Loucy (cell line): ENCODE data around the gene HIRIP3.
A peak's percentile ranks its signal among the peaks of the same experiment; 100 is the strongest.

Experiments used
- H2AFZ ChIP-seq: fragments of 200-600 bp; sonication (generic); 2 replicates; pipeline ENCODE4 v1.6.0; 2016; ENCODE audit warnings: antibody characterized with exemption, mild to moderate bottlenecking, low read length, moderate library complexity
- H3F3A ChIP-seq: fragments of 200-600 bp; 2 replicates; pipeline ENCODE4 v1.6.0; 2016; ENCODE audit warnings: antibody characterized with exemption, low read depth, mild to moderate bottlenecking
- H3K27me3 ChIP-seq: fragments of 200-600 bp; sonication (generic); 2 replicates; pipeline ENCODE4 v1.6.1; 2014; ENCODE audit warnings: low read length, mild to moderate bottlenecking; ENCODE audit not compliant: insufficient read depth, poor library complexity, severe bottlenecking
- H3K36me3 ChIP-seq: fragments of 200-600 bp; sonication (generic); 2 replicates; pipeline ENCODE4 v1.6.1; 2016; ENCODE audit warnings: low read length; ENCODE audit not compliant: insufficient read depth
- H3K4me1 ChIP-seq: fragments of 200-600 bp; sonication (generic); 2 replicates; pipeline ENCODE4 v1.5.1; 2014; ENCODE audit warnings: low read length, mild to moderate bottlenecking; ENCODE audit not compliant: insufficient read depth, poor library complexity, severe bottlenecking
- H3K4me2 ChIP-seq: fragments of 200-600 bp; sonication (generic); 2 replicates; pipeline ENCODE4 v1.6.0; 2014; ENCODE audit warnings: antibody characterized with exemption, low read length, low read depth, mild to moderate bottlenecking; ENCODE audit not compliant: poor library complexity, severe bottlenecking
- H3K4me3 ChIP-seq: fragments of 200-600 bp; sonication (generic); 2 replicates; pipeline ENCODE4 v1.5.1; 2014; ENCODE audit warnings: low read length, mild to moderate bottlenecking, mixed read lengths; ENCODE audit not compliant: poor library complexity, severe bottlenecking
- H3K79me2 ChIP-seq: fragments of 200-600 bp; sonication (generic); 2 replicates; pipeline ENCODE4 v1.6.1; 2014; ENCODE audit warnings: low read length; ENCODE audit not compliant: insufficient read depth
- H3K9ac ChIP-seq: fragments of 200-600 bp; sonication (generic); 2 replicates; pipeline ENCODE4 v1.6.0; 2014; ENCODE audit warnings: mild to moderate bottlenecking, low read depth, low read length, moderate library complexity; ENCODE audit not compliant: poor library complexity, severe bottlenecking
- H3K9me2 ChIP-seq: fragments of 200-600 bp; sonication (generic); replicated peaks from 2 replicates; pipeline ENCODE4 v1.6.1; 2016; ENCODE audit warnings: low read depth, low read length, mixed read lengths
- H3K9me3 ChIP-seq: fragments of 200-600 bp; sonication (generic); 2 replicates; pipeline ENCODE4 v1.6.1; 2014; ENCODE audit warnings: mild to moderate bottlenecking, antibody characterized with exemption, low read length, low read depth; ENCODE audit not compliant: insufficient read depth
- H4K20me1 ChIP-seq: fragments of 200-600 bp; sonication (generic); 2 replicates; pipeline ENCODE4 v1.6.0; 2014; ENCODE audit warnings: antibody characterized with exemption, low read length, mild to moderate bottlenecking; ENCODE audit not compliant: insufficient read depth, poor library complexity, severe bottlenecking
- EZH2phosphoT487 ChIP-seq: fragments of 200-600 bp; IDR thresholded peaks from 2 replicates; pipeline ENCODE4 v1.6.1; 2018; ENCODE audit warnings: antibody characterized with exemption, mild to moderate bottlenecking, moderate library complexity, borderline replicate concordance
- TF ChIP-seq, protein P1 (sequence below): fragments of 200-600 bp; sonication (generic); conservative IDR thresholded peaks from 2 replicates; pipeline ENCODE4 v1.5.1; 2014; ENCODE audit warnings: mild to moderate bottlenecking, antibody characterized with exemption, low read length

HIRIP3 gene

DNA sequence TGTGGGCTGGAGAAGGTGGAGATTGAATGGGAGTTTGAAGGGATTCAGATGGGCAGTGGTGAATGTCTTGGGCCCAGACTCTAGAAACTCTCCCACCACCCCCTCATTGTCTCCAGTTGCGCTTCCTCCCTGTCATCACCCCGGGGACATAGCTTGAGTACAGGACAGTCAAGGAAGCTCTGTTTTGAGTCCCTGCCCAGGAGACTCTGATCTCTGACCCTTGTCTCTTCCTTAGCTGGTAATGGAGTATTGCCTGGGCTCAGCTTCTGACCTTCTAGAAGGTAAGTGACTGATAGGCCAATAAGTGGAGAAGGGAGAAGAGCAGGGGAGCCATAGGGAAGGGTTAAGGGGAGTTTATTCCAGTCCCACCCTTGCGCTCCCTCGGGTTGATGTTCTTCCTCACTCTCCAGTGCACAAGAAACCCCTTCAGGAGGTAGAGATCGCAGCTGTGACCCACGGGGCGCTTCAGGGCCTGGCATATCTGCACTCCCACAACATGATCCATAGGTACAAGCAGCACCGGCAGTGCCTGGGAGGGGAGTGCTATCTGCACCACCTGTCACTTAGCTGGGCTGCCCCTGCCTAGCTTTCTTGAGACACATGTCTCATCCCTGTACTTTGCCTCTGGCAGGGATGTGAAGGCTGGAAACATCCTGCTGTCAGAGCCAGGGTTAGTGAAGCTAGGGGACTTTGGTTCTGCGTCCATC is 16.7 kb downstream of the HIRIP3 start:
- Histone ChIP-seq H3K36me3 (peaks cover 58% of the 10 kb centered on the region), H3K4me1 (peaks cover 33% of the 10 kb centered on the region), H3K4me2 (peak overlapping the region; percentile 86), H3K9me3 (no peaks in the 10 kb centered on the region), H3F3A (no peaks in the 10 kb centered on the region), H3K79me2 (peaks cover 52% of the 10 kb centered on the region), H3K27me3 (no peaks in the 10 kb centered on the region), H3K9me2 (no peaks in the 10 kb centered on the region), H4K20me1 (peaks cover 48% of the 10 kb centered on the region), H3K9ac (no peak overlapping the region), H3K4me3 (no peak overlapping the region), H2AFZ (no peak overlapping the region)
- no peak for TF ChIP-seq EZH2phosphoT487
- TF ChIP-seq, protein P1, sequence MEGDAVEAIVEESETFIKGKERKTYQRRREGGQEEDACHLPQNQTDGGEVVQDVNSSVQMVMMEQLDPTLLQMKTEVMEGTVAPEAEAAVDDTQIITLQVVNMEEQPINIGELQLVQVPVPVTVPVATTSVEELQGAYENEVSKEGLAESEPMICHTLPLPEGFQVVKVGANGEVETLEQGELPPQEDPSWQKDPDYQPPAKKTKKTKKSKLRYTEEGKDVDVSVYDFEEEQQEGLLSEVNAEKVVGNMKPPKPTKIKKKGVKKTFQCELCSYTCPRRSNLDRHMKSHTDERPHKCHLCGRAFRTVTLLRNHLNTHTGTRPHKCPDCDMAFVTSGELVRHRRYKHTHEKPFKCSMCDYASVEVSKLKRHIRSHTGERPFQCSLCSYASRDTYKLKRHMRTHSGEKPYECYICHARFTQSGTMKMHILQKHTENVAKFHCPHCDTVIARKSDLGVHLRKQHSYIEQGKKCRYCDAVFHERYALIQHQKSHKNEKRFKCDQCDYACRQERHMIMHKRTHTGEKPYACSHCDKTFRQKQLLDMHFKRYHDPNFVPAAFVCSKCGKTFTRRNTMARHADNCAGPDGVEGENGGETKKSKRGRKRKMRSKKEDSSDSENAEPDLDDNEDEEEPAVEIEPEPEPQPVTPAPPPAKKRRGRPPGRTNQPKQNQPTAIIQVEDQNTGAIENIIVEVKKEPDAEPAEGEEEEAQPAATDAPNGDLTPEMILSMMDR: no peak

DNA sequence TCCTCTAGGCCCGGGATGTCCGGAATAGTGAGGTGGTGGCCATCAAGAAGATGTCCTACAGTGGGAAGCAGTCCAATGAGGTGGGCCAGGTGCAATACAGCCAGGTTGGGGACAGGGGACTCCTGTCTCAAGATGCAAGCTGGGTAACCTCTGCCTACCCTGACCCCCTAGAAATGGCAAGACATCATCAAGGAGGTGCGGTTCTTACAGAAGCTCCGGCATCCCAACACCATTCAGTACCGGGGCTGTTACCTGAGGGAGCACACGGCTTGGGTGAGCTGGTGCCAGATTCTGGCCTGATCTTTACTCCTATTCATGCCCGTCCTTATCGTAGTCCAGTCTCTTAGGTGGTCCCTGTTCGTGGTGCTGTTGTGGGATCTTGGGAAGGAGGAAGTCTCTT is 17.3 kb downstream of the HIRIP3 start:
- peak overlapping the region; percentile 97 for H3K4me3 ChIP-seq
- H3F3A ChIP-seq: no peaks in the 10 kb centered on the region
- peak overlapping the region; percentile 86 for H3K4me2 ChIP-seq
- H3K9me2 ChIP-seq: no peaks in the 10 kb centered on the region
- peaks cover 52% of the 10 kb centered on the region for H3K79me2 ChIP-seq
- TF ChIP-seq, protein P1: no peak
- no peak for TF ChIP-seq EZH2phosphoT487
- H3K36me3 ChIP-seq: peaks cover 52% of the 10 kb centered on the region
- no peaks in the 10 kb centered on the region for H3K27me3 ChIP-seq
- H3K9ac ChIP-seq: peak overlapping the region; percentile 96
- no peak overlapping the region for H2AFZ ChIP-seq
- H3K9me3 ChIP-seq: no peaks in the 10 kb centered on the region
- peaks cover 48% of the 10 kb centered on the region for H4K20me1 ChIP-seq
- peaks cover 34% of the 10 kb centered on the region for H3K4me1 ChIP-seq

DNA sequence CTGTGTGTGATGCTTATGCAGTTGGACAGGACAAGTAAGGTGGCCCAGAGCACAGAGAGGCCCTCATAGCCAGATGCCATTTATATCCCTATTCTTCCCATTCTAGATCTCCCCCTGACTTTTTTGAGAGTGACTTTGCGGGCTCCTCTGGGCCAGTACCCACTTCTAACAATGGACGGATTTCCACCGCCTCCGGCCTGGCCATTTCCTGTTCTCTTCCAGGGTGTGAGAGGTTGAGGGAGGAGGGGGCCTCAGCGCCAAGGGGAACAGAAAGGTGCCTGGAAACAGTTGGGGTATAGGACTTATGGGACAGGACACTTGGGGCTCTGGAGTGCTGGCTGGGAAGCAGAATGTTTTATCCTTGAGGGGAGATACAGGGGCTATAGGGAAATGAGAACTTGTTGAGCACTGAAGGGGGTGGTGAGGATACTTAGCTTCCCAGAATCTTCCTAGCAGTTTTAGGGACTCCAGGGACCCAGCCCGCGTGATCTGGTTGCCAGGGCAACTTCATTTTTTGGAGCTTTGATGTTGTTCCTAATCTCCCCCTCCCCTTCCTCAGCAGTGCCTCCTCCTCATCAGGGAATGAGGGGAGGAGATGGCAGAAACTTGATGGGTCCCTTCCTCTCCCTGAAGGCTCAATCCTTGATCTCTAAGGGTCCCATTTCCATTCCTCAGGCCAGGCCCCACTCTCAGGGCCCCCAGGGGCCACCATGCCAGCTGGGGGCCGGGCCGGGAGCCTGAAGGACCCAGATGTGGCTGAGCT is 18.2 kb downstream of the HIRIP3 start:
- peak overlapping the region; percentile 86 for H3K4me2 ChIP-seq
- no peaks in the 10 kb centered on the region for H3K27me3 ChIP-seq
- H2AFZ ChIP-seq: no peak overlapping the region
- peak overlapping the region; percentile 97 for H3K4me3 ChIP-seq
- H3K9me2 ChIP-seq: no peaks in the 10 kb centered on the region
- no peaks in the 10 kb centered on the region for H3F3A ChIP-seq
- no peaks in the 10 kb centered on the region for H3K9me3 ChIP-seq
- H3K36me3 ChIP-seq: peaks cover 43% of the 10 kb centered on the region
- peaks cover 42% of the 10 kb centered on the region for H3K4me1 ChIP-seq
- H3K79me2 ChIP-seq: peaks cover 52% of the 10 kb centered on the region
- peak overlapping the region; percentile 96 for H3K9ac ChIP-seq
- H4K20me1 ChIP-seq: peaks cover 48% of the 10 kb centered on the region
- TF ChIP-seq EZH2phosphoT487: no peak
- TF ChIP-seq, protein P1: no peak
